DOHH2 (cell line): ENCODE data around the gene TRH.

Experiments used
- H3F3A ChIP-seq: fragments of 200-600 bp; sonication (generic), shearing (Covaris generic); 2 replicates; pipeline ENCODE4 v1.6.0; 2016; ENCODE audit warnings: antibody characterized with exemption, mild to moderate bottlenecking; ENCODE audit not compliant: control insufficient read depth, insufficient read depth
- H3K27ac ChIP-seq: fragments of 200-600 bp; sonication (generic); 2 replicates; pipeline ENCODE4 v1.5.1; 2014; ENCODE audit warnings: low read depth, mild to moderate bottlenecking, low read length, moderate library complexity
- H3K27me3 ChIP-seq: fragments of 200-600 bp; sonication (generic); 2 replicates; pipeline ENCODE4 v1.6.1; 2014; ENCODE audit warnings: mild to moderate bottlenecking, low read length, mixed read lengths; ENCODE audit not compliant: control insufficient read depth
- H3K36me3 ChIP-seq: fragments of 200-600 bp; sonication (generic); 2 replicates; pipeline ENCODE4 v1.6.1; 2014; ENCODE audit warnings: mild to moderate bottlenecking, low read length, moderate library complexity, mixed read lengths; ENCODE audit not compliant: control insufficient read depth
- H3K4me1 ChIP-seq: fragments of 200-600 bp; sonication (generic); 2 replicates; pipeline ENCODE4 v1.6.1; 2014; ENCODE audit warnings: mild to moderate bottlenecking, low read length, mixed read lengths; ENCODE audit not compliant: control insufficient read depth
- H3K4me2 ChIP-seq: fragments of 200-600 bp; sonication (generic); 2 replicates; pipeline ENCODE4 v1.6.0; 2014; ENCODE audit warnings: mild to moderate bottlenecking, low read length, moderate library complexity
- H3K4me3 ChIP-seq: fragments of 200-600 bp; sonication (generic); 2 replicates; pipeline ENCODE4 v1.5.1; 2014; ENCODE audit warnings: mild to moderate bottlenecking, low read length, mixed read lengths
- H3K79me2 ChIP-seq: fragments of 200-600 bp; sonication (generic); 2 replicates; pipeline ENCODE4 v1.6.1; 2014; ENCODE audit warnings: mild to moderate bottlenecking, low read length, mixed read lengths; ENCODE audit not compliant: control insufficient read depth
- H3K9me2 ChIP-seq: fragments of 200-600 bp; sonication (generic); replicated peaks from 2 replicates; pipeline ENCODE4 v1.6.1; 2014; ENCODE audit warnings: mild to moderate bottlenecking, low read length, mixed read lengths; ENCODE audit not compliant: control insufficient read depth
- H3K9me3 ChIP-seq: fragments of 200-600 bp; sonication (generic); 2 replicates; pipeline ENCODE4 v1.6.1; 2014; ENCODE audit warnings: antibody characterized with exemption, low read length, mixed read lengths; ENCODE audit not compliant: control insufficient read depth, insufficient read depth
- H4K20me1 ChIP-seq: fragments of 200-600 bp; sonication (generic); 2 replicates; pipeline ENCODE4 v1.6.0; 2014; ENCODE audit warnings: low read depth, mild to moderate bottlenecking, antibody characterized with exemption, low read length, moderate library complexity; ENCODE audit not compliant: control insufficient read depth, insufficient read depth
- EZH2phosphoT487 ChIP-seq: fragments of 200-600 bp; sonication (generic); IDR thresholded peaks from 2 replicates; pipeline ENCODE4 v1.6.1; 2017; ENCODE audit warnings: borderline replicate concordance, mild to moderate bottlenecking, antibody characterized with exemption, low read length, moderate library complexity, mixed read lengths
- TF ChIP-seq, protein P1 (sequence below): fragments of 200-600 bp; sonication (generic); IDR thresholded peaks from one replicate; pipeline ENCODE4 v1.5.1; 2014; ENCODE audit warnings: antibody characterized with exemption, mild to moderate bottlenecking, low read depth, low read length; ENCODE audit not compliant: poor library complexity, severe bottlenecking

The TRH gene

DNA sequence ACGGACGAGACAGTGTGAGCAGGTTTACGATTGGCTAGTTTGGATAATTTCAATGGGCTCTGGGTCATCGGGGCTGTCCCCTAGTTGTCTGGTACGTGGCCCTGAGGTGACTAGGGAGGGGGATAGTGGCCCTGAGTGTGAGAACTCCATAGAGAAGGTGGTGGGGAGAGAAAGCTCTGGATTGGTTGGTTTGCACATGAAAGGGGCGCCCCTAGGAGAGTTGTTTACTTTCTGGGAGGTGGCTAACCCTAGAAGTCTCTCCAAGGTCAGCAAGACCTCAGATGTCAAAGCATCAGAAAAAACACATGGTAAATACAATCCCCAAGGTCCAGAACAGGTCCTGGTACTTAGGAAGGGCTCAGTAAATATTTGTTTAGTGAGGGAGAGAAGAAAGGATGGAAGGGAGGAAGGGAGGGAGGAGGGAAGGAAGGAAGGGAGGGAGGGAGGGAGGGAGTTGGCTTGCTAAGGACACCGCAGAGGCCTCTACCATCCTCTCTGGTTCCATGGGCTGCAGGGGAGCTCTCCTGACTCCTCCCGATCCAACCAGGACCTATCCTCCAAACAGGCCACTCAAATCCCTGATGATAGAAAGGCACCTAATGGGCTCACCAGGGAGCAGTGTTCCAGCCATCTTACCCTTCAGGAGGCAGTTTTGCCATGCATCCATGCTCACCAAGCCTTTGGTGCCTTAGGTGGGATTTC, 3.0 kb upstream of the TRH start:
- peaks cover 10% of the 10 kb centered on the region; the same call in 1 of the 2 replicates for H3K27me3 ChIP-seq
- TF ChIP-seq EZH2phosphoT487, result no peak
- TF ChIP-seq, protein P1, sequence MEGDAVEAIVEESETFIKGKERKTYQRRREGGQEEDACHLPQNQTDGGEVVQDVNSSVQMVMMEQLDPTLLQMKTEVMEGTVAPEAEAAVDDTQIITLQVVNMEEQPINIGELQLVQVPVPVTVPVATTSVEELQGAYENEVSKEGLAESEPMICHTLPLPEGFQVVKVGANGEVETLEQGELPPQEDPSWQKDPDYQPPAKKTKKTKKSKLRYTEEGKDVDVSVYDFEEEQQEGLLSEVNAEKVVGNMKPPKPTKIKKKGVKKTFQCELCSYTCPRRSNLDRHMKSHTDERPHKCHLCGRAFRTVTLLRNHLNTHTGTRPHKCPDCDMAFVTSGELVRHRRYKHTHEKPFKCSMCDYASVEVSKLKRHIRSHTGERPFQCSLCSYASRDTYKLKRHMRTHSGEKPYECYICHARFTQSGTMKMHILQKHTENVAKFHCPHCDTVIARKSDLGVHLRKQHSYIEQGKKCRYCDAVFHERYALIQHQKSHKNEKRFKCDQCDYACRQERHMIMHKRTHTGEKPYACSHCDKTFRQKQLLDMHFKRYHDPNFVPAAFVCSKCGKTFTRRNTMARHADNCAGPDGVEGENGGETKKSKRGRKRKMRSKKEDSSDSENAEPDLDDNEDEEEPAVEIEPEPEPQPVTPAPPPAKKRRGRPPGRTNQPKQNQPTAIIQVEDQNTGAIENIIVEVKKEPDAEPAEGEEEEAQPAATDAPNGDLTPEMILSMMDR, result no peak
- no peaks in the 10 kb centered on the region for H3F3A ChIP-seq
- H3K4me1 ChIP-seq, result no peaks in the 10 kb centered on the region
- no peak overlapping the region for H3K4me3 ChIP-seq
- no peak overlapping the region for H3K27ac ChIP-seq
- H4K20me1 ChIP-seq, result no peaks in the 10 kb centered on the region
- no peaks in the 10 kb centered on the region for H3K9me2 ChIP-seq
- no peaks in the 10 kb centered on the region for H3K36me3 ChIP-seq
- H3K9me3 ChIP-seq, result no peaks in the 10 kb centered on the region
- no peak overlapping the region for H3K4me2 ChIP-seq
- no peaks in the 10 kb centered on the region for H3K79me2 ChIP-seq

DNA sequence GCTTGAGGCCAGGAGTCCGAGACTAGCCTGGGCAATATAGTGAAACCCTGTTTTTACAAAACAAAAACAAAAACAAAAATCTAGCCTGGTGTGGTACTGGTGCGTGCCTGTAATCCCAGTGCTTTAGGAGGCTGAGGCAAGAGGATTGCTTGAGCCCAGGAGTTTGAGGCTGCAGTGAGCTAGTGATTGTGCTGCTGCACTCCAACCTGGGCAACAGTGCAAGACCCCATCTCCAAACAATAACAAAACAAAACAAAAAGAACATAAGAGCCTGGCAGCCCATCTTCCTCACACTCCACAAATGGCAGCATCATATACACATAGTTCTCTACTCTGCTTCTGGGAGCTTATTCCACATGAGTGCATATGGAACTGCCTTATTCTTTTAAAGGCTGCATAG, 2.2 kb upstream of the TRH start:
- Histone ChIP-seq H3K9me3 (no peaks in the 10 kb centered on the region), H3K27ac (no peak overlapping the region), H3F3A (no peaks in the 10 kb centered on the region), H3K4me3 (no peak overlapping the region), H3K36me3 (no peaks in the 10 kb centered on the region), H3K9me2 (no peaks in the 10 kb centered on the region), H3K27me3 (peaks cover 7% of the 10 kb centered on the region; the same call in 1 of the 2 replicates), H3K4me2 (no peak overlapping the region), H3K79me2 (no peaks in the 10 kb centered on the region), H3K4me1 (no peaks in the 10 kb centered on the region), H4K20me1 (no peaks in the 10 kb centered on the region)
- TF ChIP-seq, protein P1, result no peak
- no peak for TF ChIP-seq EZH2phosphoT487

DNA sequence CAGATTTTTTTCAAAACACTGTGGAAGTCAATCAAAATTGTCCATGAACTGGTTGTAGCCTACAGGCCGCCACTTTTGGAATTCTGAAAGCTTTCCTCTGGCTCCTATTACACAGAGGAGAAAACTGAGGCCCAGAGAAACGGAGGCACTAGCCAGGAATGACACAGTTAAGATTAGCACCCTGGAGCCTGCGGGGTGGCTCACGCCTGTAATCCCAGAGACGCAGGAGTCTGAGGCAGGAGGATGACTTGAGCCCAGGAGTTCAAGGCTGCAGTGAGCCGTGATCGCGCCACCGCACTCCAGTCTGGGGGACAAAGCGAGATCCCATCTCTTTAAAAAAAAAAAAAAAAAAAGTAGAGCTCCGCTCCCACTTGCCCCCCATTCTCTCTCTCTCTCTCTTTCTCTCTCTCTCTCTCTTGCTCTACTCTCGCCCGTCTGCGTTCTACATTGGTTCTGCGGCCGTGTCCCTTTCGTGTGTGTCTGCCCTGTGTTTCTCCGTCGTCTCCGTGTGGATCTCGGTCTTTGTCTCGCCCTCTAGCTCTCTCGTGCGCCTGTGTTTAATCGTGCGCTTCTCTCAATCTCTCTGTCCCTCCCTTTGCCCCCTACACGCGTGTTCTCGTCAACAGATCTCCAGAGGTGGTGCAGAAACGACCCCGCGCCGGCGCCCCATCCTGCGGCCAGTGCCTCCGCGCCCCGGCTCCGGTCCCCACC, 512 bp upstream of the TRH start:
- no peaks in the 10 kb centered on the region for H3K27me3 ChIP-seq
- no peaks in the 10 kb centered on the region for H3K36me3 ChIP-seq
- no peaks in the 10 kb centered on the region for H3K79me2 ChIP-seq
- no peaks in the 10 kb centered on the region for H4K20me1 ChIP-seq
- no peaks in the 10 kb centered on the region for H3K9me2 ChIP-seq
- H3F3A ChIP-seq, result no peaks in the 10 kb centered on the region
- H3K4me2 ChIP-seq, result no peak overlapping the region
- no peak overlapping the region for H3K4me3 ChIP-seq
- no peak for TF ChIP-seq EZH2phosphoT487
- TF ChIP-seq, protein P1, result no peak
- no peaks in the 10 kb centered on the region for H3K9me3 ChIP-seq
- H3K4me1 ChIP-seq, result no peaks in the 10 kb centered on the region
- H3K27ac ChIP-seq, result no peak overlapping the region
